Femur (tissue), 1 donor: ENCODE measurements around the gene COTL1.

Experiments
- DNase-seq: peaks from one replicate; pipeline ENCODE4 v3.0.0-alpha.2; 2017

The COTL1 gene

GRCh38 chr16:84617791-84618580 lies at the start of gene COTL1:
COTL1 (minus strand) TSS chr16:84618078; CDS start chr16:84617914, 164 bp downstream.
- DNase-seq, result peak; percentile 97

GRCh38 chr16:84665843-84666242 lies 48.0 kb upstream of the COTL1 start:
- no peak for DNase-seq

- DNase-seq, result no peak
Measured at GRCh38 chr16:84665359-84665758, 47.5 kb upstream of the COTL1 start.

GRCh38 chr16:84663433-84664101 lies 45.7 kb upstream of the COTL1 start:
- no peak for DNase-seq

- no peak for DNase-seq
Measured at GRCh38 chr16:84662471-84662870, 44.6 kb upstream of the COTL1 start.

- DNase-seq, result no peak
Measured at GRCh38 chr16:84661418-84662060, 43.7 kb upstream of the COTL1 start.

GRCh38 chr16:84660973-84661372 lies 43.1 kb upstream of the COTL1 start:
- DNase-seq, result no peak

- no peak for DNase-seq
Measured at GRCh38 chr16:84659656-84660300, 41.9 kb upstream of the COTL1 start.

- DNase-seq, result no peak
Measured at GRCh38 chr16:84658690-84659089, 40.8 kb upstream of the COTL1 start.

GRCh38 chr16:84657229-84657837 lies 39.5 kb upstream of the COTL1 start:
- no peak for DNase-seq

GRCh38 chr16:84656649-84657048 lies 38.8 kb upstream of the COTL1 start:
- DNase-seq, result no peak

- no peak for DNase-seq
Measured at GRCh38 chr16:84654998-84655397, 37.1 kb upstream of the COTL1 start.

GRCh38 chr16:84654238-84654637 lies 36.4 kb upstream of the COTL1 start:
- DNase-seq, result no peak

GRCh38 chr16:84652566-84652965 lies 34.7 kb upstream of the COTL1 start:
- no peak for DNase-seq

GRCh38 chr16:84650062-84650991 lies 32.4 kb upstream of the COTL1 start:
- no peak for DNase-seq

GRCh38 chr16:84649511-84649861 lies 31.6 kb upstream of the COTL1 start:
- no peak for DNase-seq

GRCh38 chr16:84648595-84649510 lies 31.0 kb upstream of the COTL1 start:
- DNase-seq, result peak; percentile 41

- DNase-seq, result peak; percentile 78
Measured at GRCh38 chr16:84647828-84648594, 30.1 kb upstream of the COTL1 start, which contains the start of gene KLHL36. KLHL36 (plus strand) TSS chr16:84648511; CDS start chr16:84650868, 2,357 bp downstream.

- DNase-seq, result no peak
Measured at GRCh38 chr16:84643674-84644073, 25.8 kb upstream of the COTL1 start.

GRCh38 chr16:84643180-84643583 lies 25.3 kb upstream of the COTL1 start:
- peak; percentile 85 for DNase-seq
